ENCODE measurements around the gene SOX8.

Gene SOX8

DNA sequence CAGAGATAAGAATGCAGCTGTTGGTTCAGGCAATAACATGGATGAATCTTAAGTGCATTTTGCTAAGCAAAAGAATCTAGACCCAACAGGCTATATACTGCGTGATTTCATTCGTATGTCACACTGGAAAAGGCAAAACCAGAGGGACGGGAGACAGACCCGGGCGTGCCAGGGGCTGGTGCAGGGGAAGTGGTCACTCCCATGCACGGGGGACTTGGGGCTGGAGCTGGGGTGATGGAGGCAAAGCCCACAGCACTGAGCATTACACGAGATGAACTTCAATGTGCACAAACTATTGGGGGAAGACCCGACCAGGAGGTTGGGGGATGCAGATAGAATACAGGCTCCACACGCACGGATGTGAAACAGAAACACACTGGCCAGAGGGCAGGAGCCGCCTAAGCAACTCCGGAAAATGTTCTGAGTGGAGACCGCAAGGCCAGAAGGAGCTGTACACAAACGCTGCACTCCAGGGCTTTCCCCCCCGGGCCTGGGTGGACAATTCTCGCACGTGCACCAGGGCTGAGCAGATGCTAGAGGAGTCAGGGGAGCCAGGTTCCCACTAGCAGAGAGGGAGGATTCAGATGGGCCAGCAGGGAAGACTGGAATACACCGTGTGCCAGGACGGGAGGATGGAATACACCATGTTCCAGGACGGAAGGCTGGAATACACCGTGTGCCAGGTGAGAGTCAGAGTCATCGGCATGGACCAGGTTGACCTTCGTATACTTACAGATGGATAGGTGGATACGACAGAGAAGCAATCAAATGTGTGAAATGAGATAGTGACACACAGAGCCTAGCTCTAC, 22.1 kb upstream of the SOX8 start:
- TF ChIP-seq, protein P1, sequence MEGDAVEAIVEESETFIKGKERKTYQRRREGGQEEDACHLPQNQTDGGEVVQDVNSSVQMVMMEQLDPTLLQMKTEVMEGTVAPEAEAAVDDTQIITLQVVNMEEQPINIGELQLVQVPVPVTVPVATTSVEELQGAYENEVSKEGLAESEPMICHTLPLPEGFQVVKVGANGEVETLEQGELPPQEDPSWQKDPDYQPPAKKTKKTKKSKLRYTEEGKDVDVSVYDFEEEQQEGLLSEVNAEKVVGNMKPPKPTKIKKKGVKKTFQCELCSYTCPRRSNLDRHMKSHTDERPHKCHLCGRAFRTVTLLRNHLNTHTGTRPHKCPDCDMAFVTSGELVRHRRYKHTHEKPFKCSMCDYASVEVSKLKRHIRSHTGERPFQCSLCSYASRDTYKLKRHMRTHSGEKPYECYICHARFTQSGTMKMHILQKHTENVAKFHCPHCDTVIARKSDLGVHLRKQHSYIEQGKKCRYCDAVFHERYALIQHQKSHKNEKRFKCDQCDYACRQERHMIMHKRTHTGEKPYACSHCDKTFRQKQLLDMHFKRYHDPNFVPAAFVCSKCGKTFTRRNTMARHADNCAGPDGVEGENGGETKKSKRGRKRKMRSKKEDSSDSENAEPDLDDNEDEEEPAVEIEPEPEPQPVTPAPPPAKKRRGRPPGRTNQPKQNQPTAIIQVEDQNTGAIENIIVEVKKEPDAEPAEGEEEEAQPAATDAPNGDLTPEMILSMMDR (IDR thresholded peaks at IDR 0.05; ENCODE audit: low read depth, low read length), result no peak

DNA sequence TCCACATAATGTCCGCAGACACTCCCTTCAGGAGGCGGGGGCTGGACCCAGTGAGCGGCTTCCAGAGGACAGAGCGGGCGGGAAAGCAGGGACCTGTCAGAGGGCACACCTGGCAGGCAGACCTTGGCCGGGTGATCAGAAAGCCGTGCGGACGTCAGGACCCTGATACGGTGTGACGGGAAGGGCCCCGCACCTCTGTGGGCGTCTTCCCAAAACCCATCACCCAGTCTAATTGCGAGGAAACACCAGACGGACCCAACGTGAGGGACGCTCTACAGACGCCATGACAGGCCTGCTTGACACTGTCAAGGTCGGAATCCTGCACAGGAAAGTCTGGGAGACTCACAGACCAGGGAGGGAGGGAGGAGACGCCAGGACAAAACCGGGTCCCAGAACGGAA, 19.2 kb upstream of the SOX8 start:
- H3K4me3 ChIP-seq (ENCODE audit: low read depth, low read length), result no peak overlapping the region
- TF ChIP-seq, protein P1 (IDR thresholded peaks at IDR 0.05; ENCODE audit: low read depth, low read length), result no peak

More for the DNA sequence above, 22.1 kb upstream of the SOX8 start:
- H3K4me3 ChIP-seq (ENCODE audit: low read depth, low read length), result no peak overlapping the region

DNA sequence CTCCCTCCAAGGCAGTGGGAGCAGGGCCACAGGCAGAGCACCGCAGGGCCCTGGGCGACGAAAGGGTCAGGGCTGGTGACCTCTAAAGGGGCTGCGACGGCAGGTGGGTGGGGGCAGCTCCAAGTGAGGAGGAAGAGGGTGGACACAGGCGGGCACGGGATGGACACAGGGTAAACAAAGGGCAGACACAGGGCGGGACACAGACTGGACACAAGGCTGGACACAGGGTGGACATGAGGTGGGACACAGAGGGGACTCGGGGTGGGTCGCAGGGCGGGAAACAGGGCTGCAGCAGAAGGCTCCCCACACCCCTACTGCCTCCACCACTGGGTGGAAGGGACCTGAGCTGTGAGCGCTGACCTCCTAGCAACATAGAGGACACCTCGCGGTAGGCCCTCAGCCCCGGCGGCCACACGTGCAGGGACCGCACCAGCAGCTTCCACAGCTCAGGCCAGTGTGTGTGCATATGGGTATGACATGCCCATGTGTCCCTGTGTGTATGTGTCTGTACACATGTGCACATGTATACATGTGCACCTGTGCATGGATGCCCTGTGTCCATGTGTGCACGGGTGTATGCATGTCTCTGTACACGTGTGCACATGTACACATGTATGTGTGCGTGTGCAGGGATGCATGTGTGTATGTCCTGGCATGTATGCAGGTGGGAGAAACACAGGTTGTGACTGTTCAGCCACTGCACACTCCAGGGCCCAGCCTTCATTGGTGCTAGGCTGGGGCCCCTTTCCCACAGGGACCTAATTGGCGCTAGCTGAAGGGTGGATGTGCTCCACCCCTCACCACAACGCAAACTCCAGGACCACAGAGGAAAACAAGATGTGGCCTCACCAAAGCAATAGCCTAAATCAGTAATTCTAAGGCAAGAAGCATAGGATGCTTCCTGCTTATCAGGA, 18.4 kb upstream of the SOX8 start:
- TF ChIP-seq, protein P1 (IDR thresholded peaks at IDR 0.05; ENCODE audit: low read depth, low read length), result no peak
- no peak overlapping the region for H3K4me3 ChIP-seq (ENCODE audit: low read depth, low read length)

DNA sequence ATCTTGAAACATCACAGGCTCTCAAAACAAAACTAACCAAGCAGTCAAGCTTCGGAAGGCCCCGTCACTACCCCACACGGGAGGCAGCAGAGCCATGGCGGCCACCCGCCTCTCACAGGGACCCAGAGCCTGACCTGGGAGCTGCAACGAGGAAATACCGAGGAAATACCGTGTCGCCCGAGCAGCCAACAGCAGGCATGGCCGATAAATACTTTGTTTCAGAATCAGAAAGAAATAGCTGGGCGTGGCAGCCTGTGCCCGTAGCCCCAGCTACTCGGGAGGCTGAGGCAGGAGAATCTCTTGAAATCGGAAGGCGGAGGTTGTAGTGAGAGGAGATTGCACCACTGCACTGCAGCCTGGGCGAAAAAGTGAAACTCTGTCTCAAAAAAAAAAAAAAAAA, 17.7 kb upstream of the SOX8 start:
- TF ChIP-seq, protein P1 (IDR thresholded peaks at IDR 0.05; ENCODE audit: low read depth, low read length), result no peak
- no peak overlapping the region for H3K4me3 ChIP-seq (ENCODE audit: low read depth, low read length)

DNA sequence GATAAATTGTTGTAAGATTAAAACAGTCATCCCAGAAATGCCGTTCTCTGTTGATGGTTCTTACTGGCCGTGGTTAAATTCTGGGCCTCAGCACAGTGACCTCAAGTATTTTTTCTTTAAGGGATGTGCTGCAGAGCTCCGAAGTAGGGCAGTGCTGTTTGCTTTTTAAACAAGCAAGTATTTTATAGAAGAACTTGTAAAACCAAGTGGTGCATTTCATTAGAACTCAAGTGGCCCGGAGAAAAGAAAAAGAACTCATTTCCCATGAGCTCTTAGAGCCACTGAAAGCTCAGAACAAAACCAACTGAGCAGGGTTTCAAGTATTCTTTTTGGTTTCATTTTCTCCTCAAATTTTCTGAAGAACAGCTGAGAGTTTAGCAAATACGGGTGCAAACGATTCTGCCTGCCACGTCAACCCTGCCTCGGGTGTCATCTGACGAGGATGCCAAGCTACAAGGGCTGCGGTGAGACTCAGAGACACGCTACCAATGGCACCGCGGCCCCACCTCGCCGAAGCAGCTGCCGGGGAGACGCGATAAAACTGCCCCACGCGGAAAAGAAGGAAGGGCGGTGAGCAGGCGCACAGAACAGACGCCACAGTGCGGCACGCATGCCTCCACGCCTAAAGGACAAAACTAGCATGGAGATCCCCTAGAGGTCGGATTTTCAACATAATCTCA, 17.1 kb upstream of the SOX8 start:
- TF ChIP-seq, protein P1 (IDR thresholded peaks at IDR 0.05; ENCODE audit: low read depth, low read length), result no peak
- H3K4me3 ChIP-seq (ENCODE audit: low read depth, low read length), result no peak overlapping the region

DNA sequence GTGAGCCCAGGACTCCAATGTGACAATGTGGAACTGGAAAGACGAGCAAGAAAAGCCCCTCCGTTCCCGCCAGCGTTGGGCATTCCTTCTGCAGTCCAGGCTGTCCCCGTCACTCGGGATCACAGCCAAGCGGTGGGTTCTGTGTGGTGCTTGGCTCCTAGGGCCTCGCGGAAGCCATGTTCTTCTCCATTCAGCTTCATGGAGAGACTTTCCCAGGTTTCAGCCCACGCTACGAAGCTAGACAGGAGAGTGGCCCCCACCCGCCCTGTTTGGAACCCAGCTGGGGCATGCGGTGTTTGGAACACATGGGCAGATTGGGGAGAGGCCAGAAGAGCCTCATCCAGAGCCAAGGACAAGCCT, 16.6 kb upstream of the SOX8 start:
- TF ChIP-seq, protein P1 (IDR thresholded peaks at IDR 0.05; ENCODE audit: low read depth, low read length), result no peak
- H3K4me3 ChIP-seq (ENCODE audit: low read depth, low read length), result no peak overlapping the region

All from WI38 (cell line).